Measurements from ENCODE around the gene HSPG2.

GRCh38 chr1:21814241-21814918 lies 122.7 kb downstream of the HSPG2 start:
- peak; percentile 18 for TF ChIP-seq CTCF (IDR thresholded peaks at IDR 0.05; ENCODE audit: insufficient read depth, low read length, poor library complexity, severe bottlenecking)
- TF ChIP-seq EZH2phosphoT487 (conservative IDR thresholded peaks at IDR 0.05; ENCODE audit: low read length), result no peak

Data from SU-DHL-6 (cell line).